DMS53 treated with DMSO at 0.1 percent for 48 hours (cell line): ENCODE measurements around the gene ARHGAP18.

Source experiments
- DNase-seq: peaks from one replicate; lab custom pipeline; 2025; ENCODE audit not compliant: unreplicated experiment; lab: John Stamatoyannopoulos, UW

Gene ARHGAP18

GRCh38 chr6:129645830-129646579 lies 64.0 kb downstream of the ARHGAP18 start:
- DNase-seq: peak; percentile 65

GRCh38 chr6:129645106-129645829 lies 64.7 kb downstream of the ARHGAP18 start:
- peak; percentile 65 for DNase-seq

- DNase-seq: no peak
These were observed 65.4 kb downstream of the ARHGAP18 start for GRCh38 chr6:129644567-129645015.

DNA sequence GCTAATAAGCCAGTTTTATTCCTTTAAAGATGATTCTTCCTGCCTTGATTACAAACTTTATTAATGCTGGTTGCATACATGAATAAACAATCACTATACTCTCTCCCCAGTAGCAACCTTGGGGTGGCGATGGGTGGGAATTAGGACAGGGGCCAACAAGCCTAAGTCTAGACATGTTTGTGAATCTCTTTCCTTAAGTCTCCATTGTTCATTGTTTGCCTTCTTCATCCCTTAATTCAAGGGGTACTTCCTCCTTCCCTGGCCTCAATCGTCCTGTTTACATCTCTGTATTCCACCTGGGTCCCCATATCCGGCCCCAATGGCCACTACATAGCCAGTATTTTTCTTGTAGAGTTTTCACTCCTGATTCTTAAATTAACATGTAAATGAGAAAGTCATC lies 66.0 kb downstream of the ARHGAP18 start:
- DNase-seq: no peak

DNA sequence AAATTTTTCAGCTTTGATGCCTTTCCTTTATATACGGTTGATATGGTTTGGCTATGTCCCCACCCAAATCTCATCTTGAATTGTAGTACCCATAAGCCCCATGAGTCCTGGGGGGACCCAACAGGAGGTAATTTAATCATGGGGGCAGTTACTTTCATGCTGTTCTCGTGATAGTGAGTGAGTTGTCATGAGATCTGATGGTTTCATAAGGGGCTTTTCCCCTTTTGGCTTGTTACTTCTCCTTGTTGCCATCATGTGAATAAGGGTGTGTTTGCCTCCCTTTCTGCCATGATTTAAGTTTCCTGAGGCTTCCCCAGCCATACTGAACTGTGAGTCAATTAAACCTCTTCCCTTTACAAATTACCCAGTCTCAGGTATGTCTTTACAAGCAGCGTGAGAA lies 66.8 kb downstream of the ARHGAP18 start:
- DNase-seq: no peak

GRCh38 chr6:129642322-129642721 lies 67.7 kb downstream of the ARHGAP18 start:
- DNase-seq: no peak

GRCh38 chr6:129641344-129641743 lies 68.6 kb downstream of the ARHGAP18 start:
- no peak for DNase-seq

GRCh38 chr6:129638686-129639085 lies 71.3 kb downstream of the ARHGAP18 start:
- DNase-seq: no peak

DNA sequence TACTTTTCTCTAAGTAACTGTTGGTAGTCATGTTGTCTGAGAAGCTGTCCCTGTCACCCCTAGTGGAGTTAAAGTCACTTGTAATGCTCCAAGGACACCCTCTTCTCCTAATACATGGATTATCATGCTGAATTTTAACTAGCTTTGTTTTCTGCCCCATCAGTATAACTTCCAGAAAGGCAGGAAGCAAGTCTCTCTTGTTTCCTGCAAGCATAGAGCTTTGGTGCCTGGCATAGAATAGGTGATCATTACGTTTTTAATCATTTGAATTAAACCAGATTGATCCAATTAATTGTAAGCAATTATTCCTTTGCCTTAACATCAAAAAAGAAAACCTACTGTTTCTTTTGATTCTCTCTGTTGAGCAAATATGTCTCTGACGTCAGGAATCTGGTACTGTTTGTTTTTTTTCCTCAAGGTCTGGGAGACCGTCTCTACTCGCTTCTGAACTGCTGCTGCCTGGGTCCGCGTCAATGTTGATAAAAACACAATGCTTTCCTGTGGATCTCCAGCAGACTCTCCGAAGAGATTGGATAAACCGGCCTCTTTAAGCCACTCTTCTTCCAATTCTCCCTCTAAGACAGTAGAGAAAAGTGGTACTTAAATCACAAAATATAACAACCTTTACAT lies 71.8 kb downstream of the ARHGAP18 start:
- DNase-seq: peak; percentile 44

DNA sequence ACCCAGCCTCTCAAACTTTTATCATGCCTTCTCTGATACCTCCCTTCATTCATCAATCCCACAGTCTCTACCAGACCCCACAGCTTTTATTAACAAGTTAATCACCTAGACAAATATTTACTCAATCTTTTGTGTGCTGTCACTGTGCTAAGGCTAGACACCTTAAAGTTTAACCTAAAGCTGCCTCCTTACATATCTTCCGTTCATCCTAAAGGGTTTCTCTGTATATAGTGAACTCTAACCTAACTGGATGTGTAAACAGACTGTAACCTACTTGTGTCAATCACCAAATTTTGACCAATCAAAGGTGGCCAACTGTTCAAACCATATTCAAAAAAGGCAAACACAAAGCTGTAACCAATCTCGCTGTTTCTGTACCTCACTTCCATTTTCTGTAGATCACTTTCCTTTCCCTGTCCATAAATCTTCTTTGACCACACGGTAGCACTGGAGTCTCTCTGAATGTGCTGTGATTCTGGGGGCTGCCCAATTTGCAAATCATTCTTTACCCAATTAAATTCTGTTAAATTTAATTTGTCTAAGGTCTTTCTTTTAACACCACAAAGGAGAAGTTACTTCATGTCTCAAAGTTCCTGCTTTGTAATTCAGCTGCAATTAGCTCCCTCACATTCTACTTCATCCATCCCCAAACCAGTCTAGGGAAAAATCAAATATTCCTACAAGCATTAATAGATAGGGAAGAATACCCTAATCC lies 72.5 kb downstream of the ARHGAP18 start:
- DNase-seq: no peak

- DNase-seq: no peak
These were observed 74.4 kb downstream of the ARHGAP18 start for GRCh38 chr6:129635396-129636130.

DNA sequence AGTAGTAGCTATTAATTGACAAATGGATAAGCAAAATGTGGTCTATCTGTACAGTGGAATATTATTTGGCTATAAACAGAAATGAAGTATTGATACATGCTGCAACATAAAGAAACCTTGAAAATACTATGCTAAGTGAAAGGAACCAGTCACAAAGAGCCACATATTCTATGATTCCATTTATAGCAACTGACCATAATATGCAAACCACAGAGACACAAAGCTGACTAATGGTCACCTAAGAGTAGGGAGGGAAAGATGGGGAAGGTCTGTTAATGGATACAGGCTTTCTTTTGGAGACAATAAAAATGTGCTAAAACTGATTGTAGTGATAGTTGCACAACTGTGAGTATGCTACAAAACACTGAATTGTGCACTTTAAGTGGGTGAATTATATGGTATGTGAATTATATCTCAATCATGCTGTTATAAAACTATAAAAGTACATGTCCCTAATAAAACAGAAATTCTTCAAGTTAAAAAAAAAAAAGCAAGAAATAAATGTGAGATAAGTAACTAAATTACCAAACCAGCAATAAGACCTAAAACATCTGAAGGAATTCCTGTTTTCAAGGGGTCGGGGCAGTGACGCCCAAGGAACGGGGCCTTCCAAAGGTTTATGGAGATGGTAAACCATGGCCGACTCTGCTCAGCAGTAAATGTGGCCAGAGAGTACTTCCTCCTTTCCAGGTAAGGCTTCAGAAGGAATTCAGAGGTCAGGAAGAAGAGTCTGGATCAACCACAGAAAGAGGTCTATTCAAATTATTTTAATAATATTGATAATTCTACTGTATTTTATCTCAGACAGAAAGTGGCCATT lies 75.4 kb downstream of the ARHGAP18 start:
- DNase-seq: no peak

DNA sequence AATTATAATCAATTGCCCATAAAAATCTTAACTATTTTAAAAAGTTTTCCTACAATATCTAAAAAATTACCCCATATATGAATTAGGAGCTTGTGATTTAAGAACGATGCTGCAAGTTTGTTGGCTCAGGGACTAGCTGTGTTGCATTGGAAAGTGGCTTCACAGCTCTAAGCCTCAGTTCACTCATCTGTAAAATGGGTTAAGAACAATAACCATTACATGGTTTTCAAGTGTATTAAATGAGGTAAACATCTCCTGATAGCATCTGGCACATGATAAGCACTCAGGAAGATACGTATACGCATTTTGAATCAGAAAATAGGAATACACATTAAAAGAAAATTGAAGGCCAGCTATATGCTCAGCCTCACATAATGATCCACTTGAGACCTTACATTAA lies 76.4 kb downstream of the ARHGAP18 start:
- no peak for DNase-seq

- no peak for DNase-seq
These were observed 77.8 kb downstream of the ARHGAP18 start for GRCh38 chr6:129632172-129632613.

- DNase-seq: no peak
These were observed 78.9 kb downstream of the ARHGAP18 start for GRCh38 chr6:129631070-129631469.

DNA sequence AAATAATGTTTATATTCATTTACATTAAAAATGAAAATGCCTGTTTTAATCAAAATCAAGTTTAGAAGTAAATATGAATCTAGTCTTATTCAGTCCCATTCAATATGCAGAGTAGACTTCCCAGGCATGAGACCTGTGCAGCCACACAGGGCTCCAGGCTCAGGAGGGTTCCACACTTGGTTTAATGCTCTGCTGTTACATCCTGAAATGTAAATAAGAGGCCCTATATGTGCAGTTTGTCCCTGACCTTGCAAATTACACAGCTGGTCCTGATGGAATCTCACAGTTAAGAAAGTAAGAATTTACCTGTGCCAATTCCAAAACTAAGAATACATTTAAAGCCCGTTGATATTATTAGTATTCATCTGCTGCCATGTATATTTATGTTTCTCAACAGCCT lies 79.4 kb downstream of the ARHGAP18 start:
- no peak for DNase-seq

GRCh38 chr6:129628101-129628815 lies 81.7 kb downstream of the ARHGAP18 start:
- no peak for DNase-seq

DNA sequence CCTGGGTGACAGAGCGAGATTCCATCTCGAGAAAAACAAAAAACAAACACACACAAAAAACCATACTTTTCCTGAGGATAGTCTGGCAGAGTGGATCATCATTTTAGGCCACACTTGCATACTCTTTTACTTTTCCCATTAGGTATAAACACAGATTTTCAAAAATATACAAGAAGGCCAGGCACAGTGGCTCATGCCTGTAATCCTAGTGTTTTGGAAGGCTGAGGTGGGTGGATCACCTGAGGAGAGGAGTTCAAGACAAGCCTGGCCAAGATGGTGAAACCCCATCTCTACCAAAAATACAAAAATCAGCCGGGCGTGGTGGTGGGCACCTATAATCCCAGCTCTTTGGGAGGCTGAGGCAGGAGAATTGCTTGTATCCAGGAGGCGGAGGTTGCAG lies 85.5 kb downstream of the ARHGAP18 start:
- DNase-seq: no peak
